Activated CD4-positive, alpha-beta T cell treated with anti-CD3 and anti-CD28 coated beads, Interleukin-2, Interleukin-4, amounts not matched to agents 100 ng/mL and 50 ng/mL, durations not matched to agents 16 hours and 8 hours (primary cell): ENCODE results near the gene PJVK.
"Not testable (repeated sequence)": the region's sequence is repeated elsewhere in the genome, so short reads cannot be mapped to it uniquely, and the experiment has no call there.

ENCODE experiments used
- DNase-seq: peaks from one replicate; pipeline ENCODE4 v3.0.0-alpha.2; 2020; ENCODE audit warnings: low spot score

PJVK gene

GRCh38 chr2:178436662-178437061 lies 14.5 kb upstream of the PJVK start:
- no peak for DNase-seq

GRCh38 chr2:178441426-178441825 lies 9.8 kb upstream of the PJVK start:
- no peak for DNase-seq

- DNase-seq, result no peak
These were observed 2.1 kb upstream of the PJVK start for GRCh38 chr2:178448968-178449661.

- no peak for DNase-seq
These were observed 1.3 kb upstream of the PJVK start for GRCh38 chr2:178449700-178450523.

- DNase-seq, result no peak
These were observed 729 bp upstream of the PJVK start for GRCh38 chr2:178450524-178450773.

GRCh38 chr2:178452334-178452733 lies 1.2 kb downstream of the PJVK start:
- DNase-seq, result no peak

- no peak for DNase-seq
These were observed 1.7 kb downstream of the PJVK start for GRCh38 chr2:178452870-178453269.

- no peak for DNase-seq
These were observed 4.8 kb downstream of the PJVK start for GRCh38 chr2:178455947-178456346.

GRCh38 chr2:178457390-178457886 lies 6.3 kb downstream of the PJVK start:
- no peak for DNase-seq

GRCh38 chr2:178469219-178469849 lies 18.2 kb downstream of the PJVK start:
- no peak for DNase-seq

GRCh38 chr2:178471313-178471712 lies 20.1 kb downstream of the PJVK start:
- not testable (repeated sequence) for DNase-seq

- no peak for DNase-seq
These were observed 22.2 kb downstream of the PJVK start for GRCh38 chr2:178473373-178473772.

GRCh38 chr2:178473931-178474330 lies 22.8 kb downstream of the PJVK start:
- no peak for DNase-seq

- no peak for DNase-seq
These were observed 23.4 kb downstream of the PJVK start for GRCh38 chr2:178474560-178474959.

- DNase-seq, result no peak
These were observed 25.3 kb downstream of the PJVK start for GRCh38 chr2:178476477-178476876.

GRCh38 chr2:178477443-178478129 lies 26.4 kb downstream of the PJVK start:
- DNase-seq, result no peak

GRCh38 chr2:178478130-178478438 lies 26.9 kb downstream of the PJVK start:
- no peak for DNase-seq

GRCh38 chr2:178478439-178479274 lies 27.5 kb downstream of the PJVK start, which contains the start of gene FKBP7:
FKBP7 (minus strand) TSS chr2:178478600; CDS start chr2:178478499, 101 bp downstream.
- DNase-seq, result peak; percentile 86

GRCh38 chr2:178479275-178479616 lies 28.1 kb downstream of the PJVK start:
- DNase-seq, result no peak

GRCh38 chr2:178479758-178480226 lies 28.6 kb downstream of the PJVK start:
- DNase-seq, result no peak
